ENCODE data around the gene ERGIC1. TPM values are rescaled to one million over a fixed set of nuclear protein-coding genes. Genes with fewer than 3 reads are reported as not detected.
A peak's percentile ranks its signal among the peaks of the same experiment; 100 is the strongest.

Gene ERGIC1
- total and polyA plus RNA-seq, 4 donors: 46.2 to 110 (median 88.6) TPM

GRCh38 chr5:172874647-172875504 lies 40.8 kb downstream of the ERGIC1 start:
- DNase-seq (ENCODE audit: low read depth in 4 of 6, low spot score in 6 of 6): no peak
- no peak overlapping the region for H3K4me3 ChIP-seq (ENCODE audit: low read depth, low read length)
- H3K27ac ChIP-seq (ENCODE audit: low read depth, low read length): no peak overlapping the region
- peaks cover 4% of the 10 kb centered on the region for H3K36me3 ChIP-seq (ENCODE audit: control insufficient read depth, insufficient read depth, low read length)
- H3K27me3 ChIP-seq (ENCODE audit: control insufficient read depth, insufficient read depth, low read length): no peaks in the 10 kb centered on the region
- peaks cover 40% of the 10 kb centered on the region for H3K4me1 ChIP-seq (ENCODE audit: control insufficient read depth, insufficient read depth, low read length)
- 100% methylated on average over 5 of the region's 8 CpGs for WGBS (ENCODE audit: insufficient coverage)
- H3K9me3 ChIP-seq (ENCODE audit: control insufficient read depth, insufficient read depth, low read length): no peaks in the 10 kb centered on the region

- no peak overlapping the region for H3K27ac ChIP-seq (ENCODE audit: low read depth, low read length)
- H3K9me3 ChIP-seq (ENCODE audit: control insufficient read depth, insufficient read depth, low read length): no peaks in the 10 kb centered on the region
- H3K36me3 ChIP-seq (ENCODE audit: control insufficient read depth, insufficient read depth, low read length): peaks cover 4% of the 10 kb centered on the region
- no peaks in the 10 kb centered on the region for H3K27me3 ChIP-seq (ENCODE audit: control insufficient read depth, insufficient read depth, low read length)
- H3K4me1 ChIP-seq (ENCODE audit: control insufficient read depth, insufficient read depth, low read length): peaks cover 32% of the 10 kb centered on the region
- DNase-seq (ENCODE audit: low read depth in 4 of 6, low spot score in 6 of 6): peak in 2 of 6 donors; percentile 41 to 71
- WGBS (ENCODE audit: insufficient coverage): 66% methylated on average over 4 of the region's 7 CpGs
- H3K4me3 ChIP-seq (ENCODE audit: low read depth, low read length): no peak overlapping the region
Measured at GRCh38 chr5:172875505-172876279, 41.6 kb downstream of the ERGIC1 start.

GRCh38 chr5:172876578-172876977 lies 42.5 kb downstream of the ERGIC1 start:
- H3K27me3 ChIP-seq (ENCODE audit: control insufficient read depth, insufficient read depth, low read length): no peaks in the 10 kb centered on the region
- peak in 1 of 6 donors; percentile 68 for DNase-seq (ENCODE audit: low read depth in 4 of 6, low spot score in 6 of 6)
- H3K9me3 ChIP-seq (ENCODE audit: control insufficient read depth, insufficient read depth, low read length): no peaks in the 10 kb centered on the region
- no peak overlapping the region for H3K4me3 ChIP-seq (ENCODE audit: low read depth, low read length)
- no CpG with 5 or more reads among the region's 8 CpGs for WGBS (ENCODE audit: insufficient coverage)
- H3K4me1 ChIP-seq (ENCODE audit: control insufficient read depth, insufficient read depth, low read length): peaks cover 23% of the 10 kb centered on the region
- H3K27ac ChIP-seq (ENCODE audit: low read depth, low read length): no peak overlapping the region
- peaks cover 4% of the 10 kb centered on the region for H3K36me3 ChIP-seq (ENCODE audit: control insufficient read depth, insufficient read depth, low read length)

- peaks cover 4% of the 10 kb centered on the region for H3K36me3 ChIP-seq (ENCODE audit: control insufficient read depth, insufficient read depth, low read length)
- 82% methylated on average over 3 of the region's 9 CpGs for WGBS (ENCODE audit: insufficient coverage)
- H3K4me3 ChIP-seq (ENCODE audit: low read depth, low read length): no peak overlapping the region
- no peaks in the 10 kb centered on the region for H3K27me3 ChIP-seq (ENCODE audit: control insufficient read depth, insufficient read depth, low read length)
- no peaks in the 10 kb centered on the region for H3K9me3 ChIP-seq (ENCODE audit: control insufficient read depth, insufficient read depth, low read length)
- DNase-seq (ENCODE audit: low read depth in 4 of 6, low spot score in 6 of 6): no peak
- peaks cover 12% of the 10 kb centered on the region for H3K4me1 ChIP-seq (ENCODE audit: control insufficient read depth, insufficient read depth, low read length)
- no peak overlapping the region for H3K27ac ChIP-seq (ENCODE audit: low read depth, low read length)
Measured at GRCh38 chr5:172877466-172878260, 43.6 kb downstream of the ERGIC1 start.

- H3K36me3 ChIP-seq (ENCODE audit: control insufficient read depth, insufficient read depth, low read length): no peaks in the 10 kb centered on the region
- no peaks in the 10 kb centered on the region for H3K27me3 ChIP-seq (ENCODE audit: control insufficient read depth, insufficient read depth, low read length)
- H3K4me3 ChIP-seq (ENCODE audit: low read depth, low read length): no peak overlapping the region
- peaks cover 4% of the 10 kb centered on the region for H3K4me1 ChIP-seq (ENCODE audit: control insufficient read depth, insufficient read depth, low read length)
- H3K9me3 ChIP-seq (ENCODE audit: control insufficient read depth, insufficient read depth, low read length): no peaks in the 10 kb centered on the region
- WGBS (ENCODE audit: insufficient coverage): 88% methylated on average over 4 of the region's 9 CpGs
- H3K27ac ChIP-seq (ENCODE audit: low read depth, low read length): peak overlapping the region; percentile 81
- DNase-seq (ENCODE audit: low read depth in 4 of 6, low spot score in 6 of 6): no peak
Measured at GRCh38 chr5:172878585-172878932, 44.5 kb downstream of the ERGIC1 start.

GRCh38 chr5:172878933-172879752 lies 45.1 kb downstream of the ERGIC1 start:
- H3K27me3 ChIP-seq (ENCODE audit: control insufficient read depth, insufficient read depth, low read length): no peaks in the 10 kb centered on the region
- 83% methylated on average over 19 of the region's 20 CpGs for WGBS (ENCODE audit: insufficient coverage)
- H3K27ac ChIP-seq (ENCODE audit: low read depth, low read length): peak overlapping the region; percentile 81
- no peak for DNase-seq (ENCODE audit: low read depth in 4 of 6, low spot score in 6 of 6)
- H3K36me3 ChIP-seq (ENCODE audit: control insufficient read depth, insufficient read depth, low read length): no peaks in the 10 kb centered on the region
- H3K4me1 ChIP-seq (ENCODE audit: control insufficient read depth, insufficient read depth, low read length): peaks cover 3% of the 10 kb centered on the region
- no peak overlapping the region for H3K4me3 ChIP-seq (ENCODE audit: low read depth, low read length)
- H3K9me3 ChIP-seq (ENCODE audit: control insufficient read depth, insufficient read depth, low read length): no peaks in the 10 kb centered on the region

GRCh38 chr5:172881691-172882370 lies 47.8 kb downstream of the ERGIC1 start:
- H3K36me3 ChIP-seq (ENCODE audit: control insufficient read depth, insufficient read depth, low read length): peaks cover 7% of the 10 kb centered on the region
- H3K9me3 ChIP-seq (ENCODE audit: control insufficient read depth, insufficient read depth, low read length): no peaks in the 10 kb centered on the region
- no peak overlapping the region for H3K27ac ChIP-seq (ENCODE audit: low read depth, low read length)
- 90% methylated on average over 5 of the region's 8 CpGs for WGBS (ENCODE audit: insufficient coverage)
- H3K27me3 ChIP-seq (ENCODE audit: control insufficient read depth, insufficient read depth, low read length): no peaks in the 10 kb centered on the region
- H3K4me3 ChIP-seq (ENCODE audit: low read depth, low read length): no peak overlapping the region
- DNase-seq (ENCODE audit: low read depth in 4 of 6, low spot score in 6 of 6): no peak
- H3K4me1 ChIP-seq (ENCODE audit: control insufficient read depth, insufficient read depth, low read length): peaks cover 5% of the 10 kb centered on the region

- Histone ChIP-seq H3K27ac (ENCODE audit: low read depth, low read length) (no peak overlapping the region), H3K4me3 (ENCODE audit: low read depth, low read length) (no peak overlapping the region), H3K27me3 (ENCODE audit: control insufficient read depth, insufficient read depth, low read length) (no peaks in the 10 kb centered on the region), H3K4me1 (ENCODE audit: control insufficient read depth, insufficient read depth, low read length) (peaks cover 9% of the 10 kb centered on the region), H3K9me3 (ENCODE audit: control insufficient read depth, insufficient read depth, low read length) (no peaks in the 10 kb centered on the region), H3K36me3 (ENCODE audit: control insufficient read depth, insufficient read depth, low read length) (peaks cover 12% of the 10 kb centered on the region)
- WGBS (ENCODE audit: insufficient coverage): 81% methylated on average over 2 of the region's 3 CpGs
- no peak for DNase-seq (ENCODE audit: low read depth in 4 of 6, low spot score in 6 of 6)
Measured at GRCh38 chr5:172883066-172883465, 49.0 kb downstream of the ERGIC1 start.
